MM.1S (cell line): ENCODE data around the gene ISG15.

ENCODE experiments used
- DNase-seq: peaks from one replicate; pipeline ENCODE4 v3.0.0-alpha.2; 2015
- H2AFZ ChIP-seq: fragments of 300-600 bp; sonication (generic); 2 replicates; pipeline ENCODE4 v1.6.0; 2016; ENCODE audit warnings: antibody characterized with exemption, low read length
- H3F3A ChIP-seq: fragments of 300-600 bp; sonication (generic); 2 replicates; pipeline ENCODE4 v1.6.1; 2016; ENCODE audit warnings: mild to moderate bottlenecking, antibody characterized with exemption, low read length, moderate library complexity, mixed read lengths; ENCODE audit not compliant: insufficient read depth
- H3K27ac ChIP-seq: fragments of 300-600 bp; sonication (generic); 2 replicates; pipeline ENCODE4 v1.5.1; 2016; ENCODE audit warnings: mild to moderate bottlenecking, low read length
- H3K27me3 ChIP-seq: fragments of 300-600 bp; sonication (generic); replicated peaks from 2 replicates; pipeline ENCODE4 v1.6.0; 2016; ENCODE audit warnings: low read length; ENCODE audit not compliant: insufficient read depth
- H3K36me3 ChIP-seq: fragments of 300-600 bp; sonication (generic); replicated peaks from 2 replicates; pipeline ENCODE4 v1.6.1; 2016; ENCODE audit warnings: mild to moderate bottlenecking, low read length, mixed read lengths; ENCODE audit not compliant: insufficient read depth
- H3K4me1 ChIP-seq: fragments of 300-600 bp; sonication (generic); 2 replicates; pipeline ENCODE4 v1.6.1; 2016; ENCODE audit warnings: low read length, mixed read lengths
- H3K4me2 ChIP-seq: fragments of 300-600 bp; sonication (generic); 2 replicates; pipeline ENCODE4 v1.6.0; 2016; ENCODE audit warnings: low read depth, low read length
- H3K4me3 ChIP-seq: fragments of 300-600 bp; sonication (generic); 2 replicates; pipeline ENCODE4 v1.5.1; 2016; ENCODE audit warnings: low read length, mixed read lengths
- H3K79me2 ChIP-seq: fragments of 300-600 bp; sonication (generic); 2 replicates; pipeline ENCODE4 v1.6.1; 2016; ENCODE audit warnings: mixed run types, low read length, mixed read lengths
- H3K9ac ChIP-seq: fragments of 300-600 bp; sonication (generic); 2 replicates; pipeline ENCODE4 v1.6.1; 2016; ENCODE audit warnings: low read length, mixed read lengths
- H3K9me2 ChIP-seq: fragments of 300-600 bp; sonication (generic); replicated peaks from 2 replicates; pipeline ENCODE4 v1.6.1; 2016; ENCODE audit warnings: mild to moderate bottlenecking, low read length, mixed read lengths; ENCODE audit not compliant: insufficient read depth
- H3K9me3 ChIP-seq: fragments of 300-600 bp; sonication (generic); replicated peaks from 2 replicates; pipeline ENCODE4 v1.6.1; 2016; ENCODE audit warnings: mild to moderate bottlenecking, low read length, mixed read lengths; ENCODE audit not compliant: insufficient read depth
- H4K20me1 ChIP-seq: fragments of 300-600 bp; sonication (generic); 2 replicates; pipeline ENCODE4 v1.6.1; 2016; ENCODE audit warnings: mild to moderate bottlenecking, low read length, moderate library complexity, mixed read lengths; ENCODE audit not compliant: insufficient read depth
- CTCF ChIP-seq: fragments of 300-600 bp; sonication (generic); IDR thresholded peaks from 2 replicates; pipeline ENCODE4 v1.5.1; 2016; ENCODE audit warnings: antibody characterized with exemption, low read length, mixed read lengths
- EZH2 ChIP-seq: fragments of 300-600 bp; sonication (generic); optimal IDR thresholded peaks from 2 replicates; pipeline ENCODE3; 2017; ENCODE audit warnings: low read depth, mild to moderate bottlenecking, antibody characterized with exemption, low read length, mixed read lengths
- EZH2phosphoT487 ChIP-seq: fragments of 300-600 bp; sonication (generic); IDR thresholded peaks from 2 replicates; pipeline ENCODE4 v1.6.1; 2018; ENCODE audit warnings: antibody characterized with exemption, low read length

The ISG15 gene

GRCh38 chr1:1037366-1038327 is 24.4 kb downstream of the ISG15 start:
- Histone ChIP-seq H2AFZ (no peak overlapping the region), H3K9me2 (no peaks in the 10 kb centered on the region), H3K79me2 (no peaks in the 10 kb centered on the region), H3K9me3 (no peaks in the 10 kb centered on the region), H3K36me3 (no peaks in the 10 kb centered on the region), H3K4me2 (no peak overlapping the region), H4K20me1 (no peaks in the 10 kb centered on the region), H3K4me3 (no peak overlapping the region), H3F3A (no peaks in the 10 kb centered on the region), H3K9ac (no peak overlapping the region), H3K27me3 (peaks cover 72% of the 10 kb centered on the region), H3K27ac (no peak overlapping the region), H3K4me1 (no peaks in the 10 kb centered on the region)
- peak; percentile 21 for DNase-seq
- TF ChIP-seq EZH2 (no peak), EZH2phosphoT487 (no peak), CTCF (no peak)

- H3K9me3 ChIP-seq = no peaks in the 10 kb centered on the region
- H3K4me1 ChIP-seq = no peaks in the 10 kb centered on the region
- peaks cover 80% of the 10 kb centered on the region for H3K27me3 ChIP-seq
- H3K4me2 ChIP-seq = no peak overlapping the region
- no peaks in the 10 kb centered on the region for H3K79me2 ChIP-seq
- H3K36me3 ChIP-seq = no peaks in the 10 kb centered on the region
- no peaks in the 10 kb centered on the region for H3K9me2 ChIP-seq
- no peak overlapping the region for H3K4me3 ChIP-seq
- no peak for DNase-seq
- no peak overlapping the region for H2AFZ ChIP-seq
- no peak overlapping the region for H3K27ac ChIP-seq
- H3F3A ChIP-seq = no peaks in the 10 kb centered on the region
- no peak overlapping the region for H3K9ac ChIP-seq
- no peaks in the 10 kb centered on the region for H4K20me1 ChIP-seq
- TF ChIP-seq EZH2 (no peak), CTCF (no peak), EZH2phosphoT487 (no peak)
Observed at GRCh38 chr1:1038694-1039093, 25.4 kb downstream of the ISG15 start.

- no peak for TF ChIP-seq EZH2
- Histone ChIP-seq H3K27me3 (peaks cover 79% of the 10 kb centered on the region), H3K9me3 (no peaks in the 10 kb centered on the region), H3K27ac (no peak overlapping the region), H3K79me2 (no peaks in the 10 kb centered on the region), H4K20me1 (no peaks in the 10 kb centered on the region), H2AFZ (no peak overlapping the region), H3K4me1 (no peaks in the 10 kb centered on the region), H3K4me3 (no peak overlapping the region), H3K9me2 (no peaks in the 10 kb centered on the region), H3K36me3 (no peaks in the 10 kb centered on the region), H3F3A (no peaks in the 10 kb centered on the region), H3K9ac (no peak overlapping the region), H3K4me2 (no peak overlapping the region)
- no peak for DNase-seq
Observed at GRCh38 chr1:1039145-1039910, 26.0 kb downstream of the ISG15 start.
